HCT116 (cell line): Measurements from ENCODE around the gene GUCA2B. TPM values are rescaled to one million over a fixed set of nuclear protein-coding genes. Genes with fewer than 3 reads are reported as not detected.

Experiments used
- ATAC-seq: fragments of 200-7000 bp; cut with Tn5 transposase; 2 replicates; pipeline ENCODE4 v1.9.1; 2020; ENCODE audit warnings: mild to moderate bottlenecking, moderate library complexity
- BruUV-seq: library from RNA; stranded (reverse); fragments of 400-500 nt; replicated peaks from 2 replicates; lab custom pipeline; 2021; lab: Mats Ljungman, UMichigan
- CTCF ChIA-PET: fragments of 300-600 bp; sonication (Branson Sonifier 250); formaldehyde crosslinking; loops from one replicate; lab custom pipeline; 2021; ENCODE audit warnings: antibody characterized with exemption; lab: Charles Lee
- POLR2A ChIA-PET: fragments of 300-600, 350-600 bp; sonication (Branson Sonifier 250); formaldehyde crosslinking; loops from one replicate; lab custom pipeline; 2021; ENCODE audit warnings: antibody characterized with exemption; lab: Charles Lee
- RAD21 ChIA-PET, 2 experiments: fragments of 300-600 bp; sonication (Branson Sonifier 250); formaldehyde crosslinking; loops; one replicate each; lab custom pipeline; 2023; ENCODE audit warnings: low total read pairs in 2 of 2; ENCODE audit not compliant: uncharacterized antibody in 2 of 2, unreplicated experiment in 2 of 2, low non-redundant PET in 1 of 2; lab: Charles Lee
- DNase-seq: peaks from one replicate; pipeline ENCODE4 v3.0.0-alpha.2; 2010; ENCODE audit warnings: low read depth, low spot score
- H2AFZ ChIP-seq: fragments of 200-600 bp; shearing (Covaris generic), sonication (generic); 2 replicates; pipeline ENCODE4 v1.6.1; 2017; ENCODE audit warnings: low read depth, mixed run types, mixed read lengths, antibody characterized with exemption, low read length; ENCODE audit not compliant: poor library complexity, severe bottlenecking
- H3K27ac ChIP-seq: 2 replicates; pipeline ENCODE4 v1.5.1; 2012; ENCODE audit warnings: low read depth, low read length
- H3K27me3 ChIP-seq: fragments of 200-600 bp; sonication (generic); 2 replicates; pipeline ENCODE4 v1.6.1; 2016; ENCODE audit warnings: mixed run types, low read length, mixed read lengths; ENCODE audit not compliant: insufficient read depth
- H3K36me3 ChIP-seq, 2 experiments: fragments of 200-500 bp in 1 of 2; fragments of 200-600 bp in 1 of 2; sonication (Bioruptor generic) in 1 of 2; sonication (generic) in 1 of 2; 2 replicates each; pipeline versions ENCODE4 v1.5.1 to v1.6.1; 2014 to 2016; ENCODE audit warnings: low read length in 2 of 2, inconsistent platforms in 1 of 2, mixed read lengths in 1 of 2, mixed run types in 1 of 2; ENCODE audit not compliant: insufficient read depth in 2 of 2, control insufficient read depth in 1 of 2
- H3K4me1 ChIP-seq, 2 experiments: fragments of 200-600 bp in 1 of 2; sonication (generic) in 1 of 2; 2 replicates each; pipeline versions ENCODE4 v1.5.1 to v1.6.1; 2012 to 2017; ENCODE audit warnings: low read length in 2 of 2, inconsistent platforms in 1 of 2, mild to moderate bottlenecking in 1 of 2, mixed read lengths in 1 of 2, mixed run types in 1 of 2, moderate library complexity in 1 of 2; ENCODE audit not compliant: insufficient read depth in 2 of 2, control insufficient read depth in 1 of 2
- H3K4me2 ChIP-seq: fragments of 200-600 bp; sonication (generic); 2 replicates; pipeline ENCODE4 v1.6.1; 2017; ENCODE audit warnings: mixed run types, low read length, mixed read lengths
- H3K4me3 ChIP-seq, 2 experiments: fragments of 200-600 bp in 1 of 2; sonication (generic) in 1 of 2; replicated peaks in 1 of 2; 2 replicates each; pipeline ENCODE4 v1.5.1; 2011 to 2016; ENCODE audit warnings: low read length in 2 of 2, control low read depth in 1 of 2, low read depth in 1 of 2, mild to moderate bottlenecking in 1 of 2, mixed read lengths in 1 of 2, mixed run types in 1 of 2
- H3K79me2 ChIP-seq: fragments of 200-600 bp; sonication (generic); 2 replicates; pipeline ENCODE4 v1.6.1; 2017; ENCODE audit warnings: mild to moderate bottlenecking, mixed run types, low read length, moderate library complexity, mixed read lengths; ENCODE audit not compliant: insufficient read depth
- H3K9ac ChIP-seq: fragments of 200-600 bp; sonication (generic); 2 replicates; pipeline ENCODE4 v1.6.1; 2016; ENCODE audit warnings: low read length, mixed read lengths
- H3K9me2 ChIP-seq: fragments of 200-600 bp; sonication (generic), shearing (Covaris generic); 2 replicates; pipeline ENCODE4 v1.6.1; 2017; ENCODE audit warnings: mixed run types, mild to moderate bottlenecking, moderate library complexity; ENCODE audit not compliant: insufficient read depth
- H3K9me3 ChIP-seq, 2 experiments: fragments of 200-500 bp in 1 of 2; fragments of 200-600 bp in 1 of 2; sonication (Bioruptor generic) in 1 of 2; sonication (generic) in 1 of 2; 2 replicates each; pipeline ENCODE4 v1.6.1; 2014 to 2017; ENCODE audit warnings: low read length in 2 of 2, mixed read lengths in 2 of 2, inconsistent platforms in 1 of 2, low read depth in 1 of 2, mild to moderate bottlenecking in 1 of 2, mixed run types in 1 of 2, moderate library complexity in 1 of 2; ENCODE audit not compliant: control insufficient read depth in 1 of 2, insufficient read depth in 1 of 2
- H4K20me1 ChIP-seq: fragments of 200-600 bp; sonication (generic), shearing (Covaris generic); 2 replicates; pipeline ENCODE4 v1.6.1; 2017; ENCODE audit warnings: mixed run types, mild to moderate bottlenecking, moderate library complexity; ENCODE audit not compliant: insufficient read depth
- CBX3 ChIP-seq: IDR thresholded peaks from 2 replicates; pipeline ENCODE4 v1.6.1; 2012; ENCODE audit warnings: low read depth
- CEBPB ChIP-seq: IDR thresholded peaks from 2 replicates; pipeline ENCODE4 v1.6.1; 2012; ENCODE audit warnings: low read depth
- EGR1 ChIP-seq: IDR thresholded peaks from 2 replicates; pipeline ENCODE4 v1.6.1; 2012; ENCODE audit warnings: low read depth
- ELF1 ChIP-seq: IDR thresholded peaks from 2 replicates; pipeline ENCODE4 v1.6.1; 2012; ENCODE audit warnings: low read depth, borderline replicate concordance
- EZH2phosphoT487 ChIP-seq: fragments of 200-600 bp; IDR thresholded peaks from 2 replicates; pipeline ENCODE4 v1.6.1; 2018; ENCODE audit warnings: antibody characterized with exemption, borderline replicate concordance
- FOSL1 ChIP-seq: IDR thresholded peaks from 2 replicates; pipeline ENCODE4 v1.6.1; 2012; ENCODE audit warnings: low read depth
- JUND ChIP-seq: IDR thresholded peaks from 2 replicates; pipeline ENCODE4 v1.6.1; 2012
- RAD21 ChIP-seq: IDR thresholded peaks from 2 replicates; pipeline ENCODE4 v1.6.1; 2012; ENCODE audit warnings: low read depth, mild to moderate bottlenecking
- SP1 ChIP-seq: IDR thresholded peaks from 2 replicates; pipeline ENCODE4 v1.6.1; 2012; ENCODE audit warnings: low read depth
- SRF ChIP-seq: IDR thresholded peaks from 2 replicates; pipeline ENCODE4 v1.6.1; 2012; ENCODE audit warnings: low read depth
- TCF7L2 ChIP-seq: IDR thresholded peaks from 2 replicates; pipeline ENCODE4 v1.7.0; 2011; ENCODE audit warnings: borderline replicate concordance, inconsistent platforms; ENCODE audit not compliant: insufficient read depth, insufficient read length; ENCODE audit errors: extremely low read depth
- ZFX ChIP-seq: fragments of 450-650 bp; IDR thresholded peaks from 2 replicates; pipeline ENCODE4 v1.6.1; 2017
- ZNF274 ChIP-seq: fragments of 200-500 bp; sonication (Bioruptor generic); IDR thresholded peaks from 2 replicates; pipeline ENCODE4 v1.6.1; 2014; ENCODE audit warnings: mild to moderate bottlenecking, low read depth, low read length, inconsistent platforms
- intact Hi-C: fragments of 100-400 bp; cut with micrococcal nuclease; formaldehyde crosslinking; loops from 2 replicates; pipeline ENCODE4 v1.10.0; 2022
- total RNA-seq: library from RNA; stranded (reverse); gene quantifications from one replicate; pipeline ENCODE4 v1.2.1, GENCODE V29; 2021; ENCODE audit not compliant: unreplicated experiment
- TF ChIP-seq, protein P1 (sequence below): IDR thresholded peaks from 2 replicates; pipeline ENCODE4 v1.6.1; 2012
- TF ChIP-seq, protein P2 (sequence below), 3 experiments: fragments of 200-600 bp in 1 of 3; sonication (generic) in 1 of 3; IDR thresholded peaks in 2 of 3; conservative IDR thresholded peaks in 1 of 3; 2 replicates each; pipeline ENCODE4 v1.5.1; 2012 to 2017; ENCODE audit warnings: low read depth in 2 of 3, low read length in 2 of 3, antibody characterized with exemption in 1 of 3, borderline replicate concordance in 1 of 3, control low read depth in 1 of 3, mild to moderate bottlenecking in 1 of 3, mixed read lengths in 1 of 3, mixed run types in 1 of 3, moderate library complexity in 1 of 3; ENCODE audit not compliant: insufficient read depth in 1 of 3
- TF ChIP-seq, protein P3 (sequence below): IDR thresholded peaks from 2 replicates; pipeline ENCODE4 v1.6.1; 2012

The GUCA2B gene
- total RNA-seq, 1 experiment from 2014 or later = not detected

DNA sequence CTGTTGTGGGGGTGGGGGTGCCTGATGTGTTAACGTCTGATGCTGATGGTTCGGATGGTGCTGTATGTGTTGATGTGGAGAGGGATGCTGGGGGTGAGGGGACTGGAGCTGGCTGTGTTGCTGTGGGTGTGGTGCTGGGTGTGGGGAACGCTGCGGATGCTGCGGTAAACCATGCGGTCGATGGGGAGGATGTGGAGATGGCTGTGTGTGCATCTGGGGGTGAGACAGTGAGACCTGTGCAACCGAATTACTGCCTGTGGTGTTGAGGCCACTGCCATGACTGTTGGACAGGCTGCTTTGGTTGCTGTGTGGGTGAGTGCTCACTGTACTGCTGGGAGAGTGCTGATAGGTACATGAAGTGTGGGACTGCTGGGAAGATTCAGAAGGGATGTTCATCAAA lies 38.1 kb downstream of the GUCA2B start:
- H3K79me2 ChIP-seq = peaks cover 3% of the 10 kb centered on the region; the same call in 1 of the 2 replicates
- ChIA-PET POLR2A (no interaction called here), RAD21 (no interaction called here), CTCF (interaction anchor here (3.0 kb wide), 1 partner anchor 18 kb away, joined by 13 read pairs; no protein-coding TSS in a partner anchor)
- BruUV-seq = no TSS peak
- no peaks in the 10 kb centered on the region for H3K9me3 ChIP-seq
- no peaks in the 10 kb centered on the region for H3K27me3 ChIP-seq
- H3K36me3 ChIP-seq = peaks cover 6 to 8% of the 10 kb centered on the region in 2 experiments; a peak in 2 of 4 replicates
- no peak overlapping the region for H2AFZ ChIP-seq
- DNase-seq = no peak
- no peak overlapping the region for H3K27ac ChIP-seq
- intact Hi-C loops = no loop called here
- ATAC-seq = no peak
- H3K4me2 ChIP-seq = no peak overlapping the region
- no peaks in the 10 kb centered on the region for H3K4me1 ChIP-seq
- H3K9me2 ChIP-seq = no peaks in the 10 kb centered on the region
- no peak overlapping the region for H3K9ac ChIP-seq
- no peaks in the 10 kb centered on the region for H4K20me1 ChIP-seq
- no peak overlapping the region for H3K4me3 ChIP-seq
- TF ChIP-seq ZFX (no peak), ZNF274 (no peak), JUND (no peak), TCF7L2 (no peak), SP1 (no peak), ELF1 (no peak)
- TF ChIP-seq, protein P1, sequence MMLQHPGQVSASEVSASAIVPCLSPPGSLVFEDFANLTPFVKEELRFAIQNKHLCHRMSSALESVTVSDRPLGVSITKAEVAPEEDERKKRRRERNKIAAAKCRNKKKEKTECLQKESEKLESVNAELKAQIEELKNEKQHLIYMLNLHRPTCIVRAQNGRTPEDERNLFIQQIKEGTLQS = no peak
- TF ChIP-seq, all 23 proteins: peak for 0

DNA sequence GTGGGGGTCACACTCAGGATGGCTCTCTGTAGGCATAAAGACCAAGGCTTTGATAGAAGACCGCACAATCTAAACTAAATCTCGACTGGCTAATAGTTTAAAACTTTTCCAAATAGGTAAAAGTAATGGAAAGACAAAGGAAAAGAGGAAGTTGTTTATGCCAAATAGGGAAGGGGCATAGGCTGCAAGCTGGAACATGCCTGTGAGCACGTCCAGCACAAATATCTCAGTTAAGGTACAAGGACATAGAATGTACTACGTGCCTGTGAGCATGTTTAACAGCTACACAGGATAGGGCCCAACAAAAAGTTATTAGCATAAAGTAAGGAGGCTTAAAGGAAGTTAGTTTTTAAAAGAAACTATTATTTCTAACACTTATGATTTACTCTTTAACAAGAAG lies 38.9 kb downstream of the GUCA2B start:
- BruUV-seq = no TSS peak
- Histone ChIP-seq H4K20me1 (no peaks in the 10 kb centered on the region), H3K4me1 (no peaks in the 10 kb centered on the region), H3K9me3 (no peaks in the 10 kb centered on the region), H3K36me3 (peaks cover 8% of the 10 kb centered on the region in 2 experiments; a peak in 2 of 4 replicates), H3K79me2 (peaks cover 3% of the 10 kb centered on the region; the same call in 1 of the 2 replicates), H3K4me2 (no peak overlapping the region), H3K9ac (no peak overlapping the region), H2AFZ (no peak overlapping the region), H3K9me2 (no peaks in the 10 kb centered on the region), H3K27ac (no peak overlapping the region), H3K27me3 (no peaks in the 10 kb centered on the region), H3K4me3 (no peak overlapping the region)
- ChIA-PET POLR2A (no interaction called here), RAD21 (no interaction called here), CTCF (interaction anchor here (3.0 kb wide), 1 partner anchor 19 kb away, joined by 13 read pairs; no protein-coding TSS in a partner anchor)
- ATAC-seq = no peak
- intact Hi-C loops = no loop called here
- DNase-seq = no peak
- TF ChIP-seq CEBPB (no peak), SRF (no peak), EGR1 (no peak), TCF7L2 (no peak), FOSL1 (no peak), CBX3 (no peak), RAD21 (no peak), JUND (no peak), EZH2phosphoT487 (no peak), ZFX (no peak), SP1 (no peak), ELF1 (no peak)
- TF ChIP-seq, protein P1 = no peak
- TF ChIP-seq, protein P2, sequence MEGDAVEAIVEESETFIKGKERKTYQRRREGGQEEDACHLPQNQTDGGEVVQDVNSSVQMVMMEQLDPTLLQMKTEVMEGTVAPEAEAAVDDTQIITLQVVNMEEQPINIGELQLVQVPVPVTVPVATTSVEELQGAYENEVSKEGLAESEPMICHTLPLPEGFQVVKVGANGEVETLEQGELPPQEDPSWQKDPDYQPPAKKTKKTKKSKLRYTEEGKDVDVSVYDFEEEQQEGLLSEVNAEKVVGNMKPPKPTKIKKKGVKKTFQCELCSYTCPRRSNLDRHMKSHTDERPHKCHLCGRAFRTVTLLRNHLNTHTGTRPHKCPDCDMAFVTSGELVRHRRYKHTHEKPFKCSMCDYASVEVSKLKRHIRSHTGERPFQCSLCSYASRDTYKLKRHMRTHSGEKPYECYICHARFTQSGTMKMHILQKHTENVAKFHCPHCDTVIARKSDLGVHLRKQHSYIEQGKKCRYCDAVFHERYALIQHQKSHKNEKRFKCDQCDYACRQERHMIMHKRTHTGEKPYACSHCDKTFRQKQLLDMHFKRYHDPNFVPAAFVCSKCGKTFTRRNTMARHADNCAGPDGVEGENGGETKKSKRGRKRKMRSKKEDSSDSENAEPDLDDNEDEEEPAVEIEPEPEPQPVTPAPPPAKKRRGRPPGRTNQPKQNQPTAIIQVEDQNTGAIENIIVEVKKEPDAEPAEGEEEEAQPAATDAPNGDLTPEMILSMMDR (IDR thresholded peaks at IDR 0.05 in 2 of 3, conservative IDR thresholded peaks at IDR 0.05 in 1 of 3; ENCODE audit: borderline replicate concordance in 1 of 3, insufficient read depth in 1 of 3, low read depth in 2 of 3, low read length in 2 of 3) = no peak
- TF ChIP-seq, protein P3, sequence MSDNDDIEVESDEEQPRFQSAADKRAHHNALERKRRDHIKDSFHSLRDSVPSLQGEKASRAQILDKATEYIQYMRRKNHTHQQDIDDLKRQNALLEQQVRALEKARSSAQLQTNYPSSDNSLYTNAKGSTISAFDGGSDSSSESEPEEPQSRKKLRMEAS = no peak
